A204.1 (cell line): ENCODE data around the gene RNASEH1.
"Not testable (repeated sequence)": the region's sequence is repeated elsewhere in the genome, so short reads cannot be mapped to it uniquely, and the experiment has no call there.

Source experiments
- FAIRE-seq: peaks from 2 replicates; lab custom pipeline; 2012; peaks lifted over from hg19 to GRCh38; lab: Jason Lieb, UNC

RNASEH1 gene

GRCh38 chr2:3589086-3589485 is 31.0 kb upstream of the RNASEH1 start:
- no peak for FAIRE-seq

- no peak for FAIRE-seq
Observed at GRCh38 chr2:3588084-3588483, 30.0 kb upstream of the RNASEH1 start.

DNA sequence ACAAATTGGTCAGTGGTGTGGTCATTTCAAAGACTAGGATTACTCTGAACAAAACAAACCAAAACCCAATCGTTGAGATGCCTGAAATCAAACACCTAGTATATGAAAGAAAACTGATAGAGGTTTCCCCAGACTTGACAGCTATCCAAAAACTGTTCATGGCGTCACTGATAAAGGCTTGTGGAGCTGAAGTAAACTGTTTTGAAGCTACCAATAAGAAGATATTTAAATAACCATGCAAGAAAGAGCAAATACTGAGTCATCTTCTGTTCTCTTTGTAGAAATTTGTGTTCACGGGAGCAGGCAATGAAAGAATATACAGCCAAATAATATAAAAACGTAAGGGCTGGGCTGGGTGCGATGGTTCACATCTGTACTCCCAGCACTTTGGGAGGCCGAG is 29.3 kb upstream of the RNASEH1 start:
- no peak for FAIRE-seq

- FAIRE-seq, result no peak
Observed at GRCh38 chr2:3587021-3587420, 28.9 kb upstream of the RNASEH1 start.

- FAIRE-seq, result no peak
Observed at GRCh38 chr2:3586220-3586619, 28.1 kb upstream of the RNASEH1 start.

- FAIRE-seq, result no peak
Observed at GRCh38 chr2:3585261-3586109, 27.4 kb upstream of the RNASEH1 start.

DNA sequence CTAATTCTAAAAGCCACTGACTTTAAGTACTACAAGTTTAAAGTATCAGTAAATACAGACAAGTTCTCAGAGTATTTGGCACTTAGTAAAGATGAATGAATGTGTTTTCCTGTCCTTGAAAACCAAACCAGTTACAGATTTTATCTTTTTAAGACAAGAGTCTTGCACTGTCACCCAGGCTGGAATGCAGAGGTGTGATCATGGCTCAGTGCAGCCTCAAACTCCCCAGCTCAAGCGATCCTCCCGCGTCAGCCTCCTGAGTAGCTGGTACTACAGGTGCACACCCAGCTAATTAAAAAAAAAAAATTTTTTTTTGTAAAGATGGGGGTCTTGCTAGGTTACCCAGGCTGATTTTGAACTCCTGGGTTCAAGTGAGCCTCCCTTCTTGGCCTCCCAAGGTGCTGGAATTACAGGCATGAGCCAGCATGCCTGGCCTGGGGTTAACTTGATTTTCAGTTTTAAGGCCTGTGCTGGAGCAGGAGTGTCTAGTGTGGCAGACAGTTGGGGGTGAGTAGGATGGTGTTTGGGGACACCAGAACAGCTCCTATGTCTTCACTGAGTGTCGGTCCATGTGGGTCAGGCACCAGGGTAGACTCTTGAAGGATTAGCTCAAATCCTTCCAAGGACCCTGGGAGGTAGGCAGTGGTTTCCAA is 26.6 kb upstream of the RNASEH1 start:
- FAIRE-seq, result no peak

- no peak for FAIRE-seq
Observed at GRCh38 chr2:3584076-3584475, 25.9 kb upstream of the RNASEH1 start.

GRCh38 chr2:3581367-3582262 is 23.5 kb upstream of the RNASEH1 start:
- FAIRE-seq, result no peak

DNA sequence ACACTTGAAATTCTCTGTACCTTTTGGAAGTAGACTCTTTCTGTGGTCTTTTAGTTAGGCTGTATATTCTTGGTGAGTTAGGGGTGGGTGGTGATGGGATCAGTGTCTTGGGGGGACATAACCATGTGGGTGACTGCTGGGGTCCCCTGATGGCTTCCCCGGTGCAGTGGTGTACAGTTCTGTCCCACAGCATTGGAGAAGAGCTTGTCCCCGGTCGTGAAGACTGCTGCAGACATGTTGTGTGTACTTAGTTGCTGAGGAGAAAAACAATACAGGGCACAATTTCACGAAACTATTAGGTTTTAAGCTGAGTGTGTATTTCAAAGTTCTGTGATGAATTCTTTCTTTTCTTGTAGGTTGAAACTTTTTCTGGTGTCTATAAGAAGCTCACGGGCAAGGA is 22.3 kb upstream of the RNASEH1 start:
- FAIRE-seq, result no peak

- no peak for FAIRE-seq
Observed at GRCh38 chr2:3578987-3579386, 20.9 kb upstream of the RNASEH1 start.

DNA sequence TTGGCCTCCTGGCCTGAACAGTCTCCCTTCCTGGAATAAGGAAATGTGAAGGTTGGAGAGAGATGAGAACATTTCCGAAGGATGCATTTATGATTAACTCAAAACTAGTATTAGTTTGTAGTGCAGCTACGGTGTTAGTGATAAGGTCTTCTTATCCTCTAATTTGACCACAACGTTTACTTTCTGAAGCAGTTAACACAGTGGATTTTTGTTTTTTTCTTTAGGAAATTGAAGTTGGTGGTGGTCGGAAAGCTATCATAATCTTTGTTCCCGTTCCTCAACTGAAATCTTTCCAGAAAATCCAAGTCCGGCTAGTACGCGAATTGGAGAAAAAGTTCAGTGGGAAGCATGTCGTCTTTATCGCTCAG is 18.1 kb upstream of the RNASEH1 start:
- not testable (repeated sequence) for FAIRE-seq

GRCh38 chr2:3575534-3576262 is 17.6 kb upstream of the RNASEH1 start:
- FAIRE-seq, result no peak

- FAIRE-seq, result no peak
Observed at GRCh38 chr2:3574155-3574554, 16.0 kb upstream of the RNASEH1 start.

DNA sequence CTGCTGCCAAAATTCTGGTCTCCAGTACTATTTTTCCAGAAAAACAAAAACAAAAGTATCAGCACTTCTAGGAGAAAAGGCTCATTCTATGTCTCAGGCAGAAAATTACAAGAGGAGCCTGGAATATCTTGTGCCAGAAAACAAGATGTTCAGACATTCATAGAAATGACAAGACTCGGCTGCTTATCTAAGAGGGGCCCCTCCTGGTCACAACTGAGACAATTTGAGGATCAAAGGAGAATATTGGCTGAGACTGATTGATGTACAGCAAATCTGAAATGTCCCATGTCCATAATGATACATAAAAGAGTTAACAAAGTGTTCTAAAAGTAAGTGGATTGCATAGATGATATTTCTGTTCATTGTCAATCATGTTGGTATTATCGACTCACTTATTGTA is 14.5 kb upstream of the RNASEH1 start:
- FAIRE-seq, result no peak

- no peak for FAIRE-seq
Observed at GRCh38 chr2:3571284-3571683, 13.2 kb upstream of the RNASEH1 start.

- FAIRE-seq, result not testable (repeated sequence)
Observed at GRCh38 chr2:3569656-3570055, 11.5 kb upstream of the RNASEH1 start.

GRCh38 chr2:3566806-3567205 is 8.7 kb upstream of the RNASEH1 start:
- FAIRE-seq, result no peak

DNA sequence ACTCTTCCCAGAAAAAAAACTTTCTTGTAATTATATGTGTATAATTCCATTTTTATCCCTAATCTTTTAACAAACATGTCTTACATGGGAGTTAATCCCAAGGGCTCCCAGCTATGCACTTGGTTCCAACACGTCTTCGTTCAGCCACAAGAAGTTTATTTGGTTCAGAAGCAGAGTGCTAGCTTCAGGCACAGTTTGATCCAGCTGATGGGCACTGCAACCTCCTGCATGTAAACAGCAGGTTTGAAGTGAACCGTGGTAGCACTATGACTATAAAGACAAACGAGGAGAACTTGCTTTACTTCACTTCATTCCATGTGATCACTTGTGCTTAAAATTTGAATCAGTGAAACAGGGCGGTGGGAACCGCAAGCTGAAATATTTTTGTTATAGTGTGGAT is 7.0 kb upstream of the RNASEH1 start:
- no peak for FAIRE-seq

DNA sequence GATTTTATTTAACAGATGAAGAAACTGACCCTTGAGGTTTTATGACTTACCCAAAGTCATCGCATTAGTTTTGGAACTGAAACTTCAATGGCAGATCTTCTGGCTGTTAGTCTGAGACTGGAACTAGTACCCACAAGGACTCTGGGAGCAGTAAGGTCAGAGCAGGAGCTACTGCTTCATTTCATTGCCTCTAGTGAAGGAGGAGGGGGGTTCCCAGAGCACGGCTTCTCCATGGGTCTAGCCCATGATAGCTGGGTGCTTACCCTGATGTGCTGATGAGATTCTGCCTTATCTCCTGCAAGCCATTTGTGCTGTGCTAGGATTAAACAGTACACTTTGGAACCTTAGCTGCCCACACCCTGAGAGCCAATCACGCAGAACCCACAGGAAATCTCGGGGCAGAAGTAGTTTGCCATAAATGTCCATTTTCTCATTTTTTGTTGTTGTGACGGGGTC is 5.4 kb upstream of the RNASEH1 start:
- no peak for FAIRE-seq

- FAIRE-seq, result no peak
Observed at GRCh38 chr2:3557639-3558204, 411 bp downstream of the RNASEH1 start.

DNA sequence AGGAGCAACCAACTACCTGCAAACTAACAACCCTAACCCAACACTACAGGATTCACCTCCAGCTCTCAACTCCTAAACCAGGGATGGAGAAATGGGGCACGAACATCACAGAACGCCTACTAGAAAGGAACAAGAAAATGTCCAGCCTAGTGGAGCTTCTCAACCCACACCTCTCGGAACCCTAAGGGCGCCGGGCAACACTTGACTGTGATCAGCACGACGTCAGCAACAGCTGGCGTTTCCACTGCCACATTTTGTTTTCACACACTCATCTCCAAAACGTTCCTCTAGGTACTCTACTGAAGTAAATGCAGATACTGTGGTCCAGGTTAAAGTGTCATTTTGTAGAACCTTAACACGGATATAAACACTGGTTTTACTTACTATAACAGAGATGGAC is 4.2 kb downstream of the RNASEH1 start:
- no peak for FAIRE-seq
